H1 (cell line): ENCODE results near the gene LSM6. TPM values are rescaled to one million over a fixed set of nuclear protein-coding genes. Genes with fewer than 3 reads are reported as not detected.

ENCODE experiments used
- CBX8 ChIP-seq: fragments of 300-800, 300-1000 bp; sonication (generic); IDR thresholded peaks from 2 replicates; pipeline ENCODE4 v1.7.1; 2016; ENCODE audit warnings: low read depth, low read length, borderline replicate concordance
- CHD7 ChIP-seq: fragments of 300-600 bp; sonication (generic); IDR thresholded peaks from 2 replicates; pipeline ENCODE4 v1.7.1; 2012; ENCODE audit warnings: low read length, moderate library complexity, mild to moderate bottlenecking, inconsistent platforms; ENCODE audit not compliant: insufficient replicate concordance
- KDM1A ChIP-seq: fragments of 200-600, 300-600 bp; sonication (generic); IDR thresholded peaks from 2 replicates; pipeline ENCODE4 v1.7.1; 2016; ENCODE audit warnings: mild to moderate bottlenecking, low read length, borderline replicate concordance
- RAD21 ChIP-seq, 2 experiments: IDR thresholded peaks in 1 of 2; conservative IDR thresholded peaks in 1 of 2; 2 replicates each; pipeline ENCODE4 v1.6.1; 2011; ENCODE audit warnings: low read depth in 2 of 2, low read length in 2 of 2, improper control_type of control experiment in 1 of 2, inconsistent platforms in 1 of 2, mild to moderate bottlenecking in 1 of 2, moderate library complexity in 1 of 2
- SUZ12 ChIP-seq: fragments of 200-600 bp; sonication (generic); IDR thresholded peaks from 2 replicates; pipeline ENCODE4 v1.6.1; 2012; ENCODE audit warnings: mild to moderate bottlenecking, inconsistent platforms, low read length, moderate library complexity, mixed read lengths
- polyA plus RNA-seq, 7 experiments: library from polyadenylated mRNA; depleted of rRNA in 3 of 7; stranded (reverse) in 5 of 7; unstranded in 2 of 7; fragments of >200 nt in 5 of 7; fragments of 200-250 nt in 2 of 7; gene quantifications; 1 replicate in 5 of 7; 2 replicates in 1 of 7; 4 replicates in 1 of 7; pipeline versions ENCODE4 v1.2.1 to v1.2.3, GENCODE V29; 2011 to 2013; ENCODE audit warnings: missing spikeins in 2 of 7, mixed read lengths in 2 of 7
- total RNA-seq: library from RNA; stranded (reverse); fragmentation: NEBNext Ultra II Directional; extraction: Animal tissue kit (Norgen Biotek cat#: 25700); gene quantifications from 2 replicates; pipeline ENCODE4 v1.2.1, GENCODE V29; 2021
- TF ChIP-seq, protein P1 (sequence below): IDR thresholded peaks from 2 replicates; pipeline ENCODE4 v1.6.1; 2012; ENCODE audit warnings: inconsistent platforms

The LSM6 gene
- total and polyA plus RNA-seq, 2 of the 8 experiments (the other 6 are each of a cell fraction or from before 2014, with no cell fraction given): 40.2 to 63.4 TPM

DNA sequence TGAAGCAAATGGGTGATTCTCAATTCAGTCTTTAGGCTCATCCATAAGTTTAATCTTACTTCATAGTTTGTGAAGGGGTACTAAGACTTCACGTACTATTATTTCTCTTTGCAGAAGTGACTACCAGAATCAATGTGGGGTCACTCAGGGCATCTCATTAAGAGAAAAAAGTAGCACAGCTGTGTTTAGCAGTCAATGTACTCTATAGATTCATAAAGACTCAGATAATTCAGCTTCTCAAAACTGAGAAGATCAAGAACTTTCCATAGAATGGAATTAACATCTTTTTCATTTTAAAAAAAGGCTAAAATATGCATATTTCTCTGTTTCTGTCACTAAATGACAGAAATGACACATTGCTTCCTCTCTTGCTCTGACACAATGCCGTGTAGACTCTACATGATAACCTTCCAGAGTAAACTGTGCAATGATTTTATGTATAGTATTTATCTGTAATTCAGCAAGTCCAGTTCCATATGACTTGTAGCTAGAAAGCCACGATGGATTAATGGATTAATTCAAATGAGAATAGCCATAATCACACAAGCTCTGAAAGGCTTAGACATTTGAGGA, 20.3 kb upstream of the LSM6 start (continued):
- TF ChIP-seq CHD7 (no peak), CBX8 (no peak), RAD21 (IDR thresholded peaks at IDR 0.05 in 1 of 2, conservative IDR thresholded peaks at IDR 0.05 in 1 of 2; ENCODE audit: low read depth in 2 of 2, low read length in 2 of 2) (no peak), SUZ12 (no peak), KDM1A (no peak)
- TF ChIP-seq, protein P1, sequence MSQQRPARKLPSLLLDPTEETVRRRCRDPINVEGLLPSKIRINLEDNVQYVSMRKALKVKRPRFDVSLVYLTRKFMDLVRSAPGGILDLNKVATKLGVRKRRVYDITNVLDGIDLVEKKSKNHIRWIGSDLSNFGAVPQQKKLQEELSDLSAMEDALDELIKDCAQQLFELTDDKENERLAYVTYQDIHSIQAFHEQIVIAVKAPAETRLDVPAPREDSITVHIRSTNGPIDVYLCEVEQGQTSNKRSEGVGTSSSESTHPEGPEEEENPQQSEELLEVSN: no peak
- TF ChIP-seq, all 59 proteins: peak for 0
